PC-3 (cell line): ENCODE data around the gene DCAF16. TPM values are rescaled to one million over a fixed set of nuclear protein-coding genes. Genes with fewer than 3 reads are reported as not detected.

ENCODE experiments used
- ATAC-seq: fragments of 200-7000 bp; cut with Tn5 transposase; 2 replicates; pipeline ENCODE4 v1.9.1; 2020; ENCODE audit warnings: mild to moderate bottlenecking, moderate library complexity
- BruUV-seq: library from RNA; stranded (reverse); fragments of 400-500 nt; replicated peaks from 2 replicates; lab custom pipeline; 2021; lab: Mats Ljungman, UMichigan
- CTCF ChIA-PET: fragments of 300-600 bp; sonication (Branson Sonifier 250); formaldehyde crosslinking; loops from one replicate; lab custom pipeline; 2022; ENCODE audit warnings: antibody characterized with exemption; lab: Charles Lee
- POLR2A ChIA-PET: fragments of 300-600 bp; sonication (Branson Sonifier 250); formaldehyde crosslinking; loops from one replicate; lab custom pipeline; 2022; ENCODE audit warnings: antibody characterized with exemption; ENCODE audit not compliant: unreplicated experiment; lab: Charles Lee
- DNase-seq: peaks from one replicate; pipeline ENCODE4 v3.0.0-alpha.2; 2015
- H2AFZ ChIP-seq: fragments of 300-600 bp; sonication (generic); 2 replicates; pipeline ENCODE4 v1.6.0; 2016; ENCODE audit warnings: antibody characterized with exemption, low read length
- H3F3A ChIP-seq: fragments of 300-600 bp; sonication (generic); one replicate; pipeline ENCODE4 v1.6.0; 2017; ENCODE audit warnings: antibody characterized with exemption, low read length, control low read depth, mild to moderate bottlenecking; ENCODE audit not compliant: unreplicated experiment
- H3K27ac ChIP-seq: fragments of 300-600 bp; sonication (generic); 2 replicates; pipeline ENCODE4 v1.5.1; 2016; ENCODE audit warnings: mild to moderate bottlenecking, low read length
- H3K27me3 ChIP-seq: fragments of 300-600 bp; sonication (generic); 2 replicates; pipeline ENCODE4 v1.6.1; 2016; ENCODE audit warnings: low read length, mixed read lengths
- H3K36me3 ChIP-seq: fragments of 300-600 bp; sonication (generic); 2 replicates; pipeline ENCODE4 v1.6.1; 2016; ENCODE audit warnings: low read depth, mixed run types, low read length, mixed read lengths
- H3K4me1 ChIP-seq: fragments of 300-600 bp; sonication (generic); 2 replicates; pipeline ENCODE4 v1.5.1; 2016; ENCODE audit warnings: low read length; ENCODE audit not compliant: insufficient read depth
- H3K4me2 ChIP-seq: fragments of 300-600 bp; sonication (generic); 2 replicates; pipeline ENCODE4 v1.6.0; 2016; ENCODE audit warnings: low read length
- H3K4me3 ChIP-seq: fragments of 300-600 bp; sonication (generic); 2 replicates; pipeline ENCODE4 v1.5.1; 2016; ENCODE audit warnings: mild to moderate bottlenecking, low read length, mixed read lengths
- H3K79me2 ChIP-seq: fragments of 300-600 bp; sonication (generic); 2 replicates; pipeline ENCODE4 v1.6.1; 2017; ENCODE audit warnings: low read length, mixed read lengths
- H3K9ac ChIP-seq: fragments of 300-600 bp; sonication (generic); 2 replicates; pipeline ENCODE4 v1.6.0; 2016; ENCODE audit warnings: mild to moderate bottlenecking, low read length
- H3K9me2 ChIP-seq: fragments of 300-600 bp; sonication (generic); replicated peaks from 2 replicates; pipeline ENCODE4 v1.6.1; 2016; ENCODE audit warnings: mixed run types, low read length, mixed read lengths
- H3K9me3 ChIP-seq: fragments of 300-600 bp; sonication (generic); 2 replicates; pipeline ENCODE4 v1.6.1; 2016; ENCODE audit warnings: low read length, mixed read lengths
- H4K20me1 ChIP-seq: fragments of 300-600 bp; sonication (generic); 2 replicates; pipeline ENCODE4 v1.6.1; 2016; ENCODE audit warnings: low read length, mixed read lengths
- CTCF ChIP-seq: fragments of 300-600 bp; sonication (generic); conservative IDR thresholded peaks from 2 replicates; pipeline ENCODE4 v1.5.1; 2017; ENCODE audit warnings: antibody characterized with exemption, low read depth, mild to moderate bottlenecking, low read length
- EZH2 ChIP-seq: fragments of 300-600 bp; sonication (generic); IDR thresholded peaks from one replicate; pipeline ENCODE4 v1.6.1; 2017; ENCODE audit warnings: antibody characterized with exemption, mild to moderate bottlenecking, low read length; ENCODE audit not compliant: unreplicated experiment
- EZH2phosphoT487 ChIP-seq: fragments of 300-600 bp; sonication (generic); IDR thresholded peaks from 2 replicates; pipeline ENCODE4 v1.6.1; 2018; ENCODE audit warnings: mild to moderate bottlenecking, antibody characterized with exemption, low read length, borderline replicate concordance
- intact Hi-C: fragments of 100-400 bp; cut with micrococcal nuclease; formaldehyde crosslinking; loops from 2 replicates; pipeline ENCODE4 v1.9.0; 2023
- total RNA-seq: library from RNA; depleted of rRNA; stranded (reverse); fragments of >200 nt; gene quantifications from 2 replicates; pipeline ENCODE4 v1.2.3, GENCODE V29; 2014

Gene DCAF16
- total RNA-seq, 1 experiment from 2014 or later, result 26.1 TPM

- intact Hi-C loops, result loop anchor here (5.0 kb wide), 1 partner anchor 195 kb away; the partner anchor contains the start of gene MED28
- no peaks in the 10 kb centered on the region for H3F3A ChIP-seq
- peak overlapping the region; percentile 89 for H3K4me2 ChIP-seq
- ChIA-PET CTCF (no interaction called here), POLR2A (no interaction called here)
- no peaks in the 10 kb centered on the region for H3K9me2 ChIP-seq
- peaks cover 32% of the 10 kb centered on the region for H3K36me3 ChIP-seq
- H3K4me1 ChIP-seq, result peaks cover 16% of the 10 kb centered on the region
- no peak overlapping the region for H3K9ac ChIP-seq
- DNase-seq (no peak), ATAC-seq (no peak)
- H4K20me1 ChIP-seq, result peaks cover 27% of the 10 kb centered on the region; the same call in 1 of the 2 replicates
- H3K9me3 ChIP-seq, result no peaks in the 10 kb centered on the region
- no TSS peak for BruUV-seq
- H3K4me3 ChIP-seq, result peak overlapping the region; percentile 99
- H2AFZ ChIP-seq, result no peak overlapping the region
- H3K27me3 ChIP-seq, result no peaks in the 10 kb centered on the region
- peaks cover 89% of the 10 kb centered on the region for H3K79me2 ChIP-seq
- no peak overlapping the region for H3K27ac ChIP-seq
- TF ChIP-seq CTCF (no peak), EZH2phosphoT487 (no peak)
Measured at GRCh38 chr4:17807446-17807845, 3.1 kb downstream of the DCAF16 start.

GRCh38 chr4:17805580-17806155 is 4.9 kb downstream of the DCAF16 start:
- peaks cover 37% of the 10 kb centered on the region for H3K36me3 ChIP-seq
- BruUV-seq, result no TSS peak

More at GRCh38 chr4:17805580-17806155, 4.9 kb downstream of the DCAF16 start:
- Histone ChIP-seq H3K27ac (no peak overlapping the region), H3K4me1 (peaks cover 15% of the 10 kb centered on the region), H3K9me2 (no peaks in the 10 kb centered on the region), H3K79me2 (peaks cover 72% of the 10 kb centered on the region), H3F3A (no peaks in the 10 kb centered on the region), H3K4me3 (no peak overlapping the region), H3K9me3 (no peaks in the 10 kb centered on the region), H4K20me1 (peaks cover 27% of the 10 kb centered on the region; the same call in 1 of the 2 replicates), H3K27me3 (no peaks in the 10 kb centered on the region), H3K9ac (no peak overlapping the region), H2AFZ (no peak overlapping the region), H3K4me2 (no peak overlapping the region)
- ATAC-seq (no peak), DNase-seq (no peak)
- ChIA-PET CTCF (no interaction called here), POLR2A (no interaction called here)
- TF ChIP-seq EZH2phosphoT487 (no peak), CTCF (no peak), EZH2 (no peak)
- intact Hi-C loops, result loop anchor here (5.0 kb wide), 1 partner anchor 193 kb away; the partner anchor contains the start of gene MED28
